Tibial artery (tissue), 4 donors: ENCODE data around the gene NLGN3.

ENCODE experiments used
- DNase-seq, 2 donors: peaks; one replicate each; pipeline ENCODE4 v3.0.0-alpha.2; 2019
- H3K27ac ChIP-seq, 2 donors: fragments of 200-600 bp; sonication (generic) in 1 of 2; 1 replicate in 1 of 2; 2 replicates in 1 of 2; pipeline ENCODE4 v1.5.1; 2018 to 2019; ENCODE audit warnings: mild to moderate bottlenecking in 1 of 2
- H3K27me3 ChIP-seq, 2 donors: fragments of 200-600 bp; sonication (generic) in 1 of 2; one replicate each; pipeline versions ENCODE4 v1.5.1 to v1.6.0; 2016 to 2019
- H3K36me3 ChIP-seq, 3 donors: fragments of 200-600 bp; sonication (generic) in 2 of 3; one replicate each; pipeline ENCODE4 v1.5.1; 2016 to 2019; ENCODE audit warnings: mild to moderate bottlenecking in 2 of 3
- H3K4me1 ChIP-seq, 4 donors: fragments of 200-600 bp; sonication (generic) in 2 of 4; 1 replicate in 3 of 4; 2 replicates in 1 of 4; pipeline ENCODE4 v1.5.1; 2016 to 2019
- H3K4me3 ChIP-seq, 2 donors: fragments of 200-600 bp; sonication (generic) in 1 of 2; 1 replicate in 1 of 2; 2 replicates in 1 of 2; pipeline ENCODE4 v1.5.1; 2018 to 2019; ENCODE audit warnings: mild to moderate bottlenecking in 2 of 2
- H3K9me3 ChIP-seq, 3 donors: fragments of 200-600 bp; sonication (generic) in 1 of 3; one replicate each; pipeline ENCODE4 v1.5.1; 2016 to 2019
- intact Hi-C: fragments of 100-400 bp; cut with DNase I; formaldehyde crosslinking; loops from one replicate; pipeline ENCODE4 v1.15.0; 2023; ENCODE audit warnings: low total_unique reads
- TF ChIP-seq, protein P1 (sequence below), 2 experiments: fragments of 200-600 bp in 1 of 2; fragments of 450-650 bp in 1 of 2; IDR thresholded peaks; one replicate each; pipeline ENCODE4 v1.5.1; 2017 to 2019; ENCODE audit warnings: antibody characterized with exemption in 2 of 2, mild to moderate bottlenecking in 1 of 2, moderate library complexity in 1 of 2

NLGN3 gene

DNA sequence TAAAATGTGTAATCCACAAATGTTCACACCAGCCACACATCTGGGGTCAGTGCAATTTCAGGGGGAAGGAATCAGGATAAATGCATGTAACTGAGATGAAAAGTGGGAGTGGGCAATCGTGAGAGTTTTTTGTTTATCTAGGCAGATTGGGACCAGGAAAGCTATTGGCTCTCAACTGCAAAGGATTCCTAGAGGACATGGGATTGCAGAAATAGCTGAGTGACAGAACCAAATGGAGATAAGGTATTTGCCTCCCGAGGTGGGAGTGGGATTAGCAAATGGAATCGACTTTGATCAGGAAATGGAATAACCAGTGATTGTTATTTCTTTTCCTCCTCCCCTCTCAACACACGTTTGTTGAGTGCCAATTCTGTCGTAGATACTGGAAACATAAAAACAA, 39.5 kb downstream of the NLGN3 start:
- TF ChIP-seq, protein P1, sequence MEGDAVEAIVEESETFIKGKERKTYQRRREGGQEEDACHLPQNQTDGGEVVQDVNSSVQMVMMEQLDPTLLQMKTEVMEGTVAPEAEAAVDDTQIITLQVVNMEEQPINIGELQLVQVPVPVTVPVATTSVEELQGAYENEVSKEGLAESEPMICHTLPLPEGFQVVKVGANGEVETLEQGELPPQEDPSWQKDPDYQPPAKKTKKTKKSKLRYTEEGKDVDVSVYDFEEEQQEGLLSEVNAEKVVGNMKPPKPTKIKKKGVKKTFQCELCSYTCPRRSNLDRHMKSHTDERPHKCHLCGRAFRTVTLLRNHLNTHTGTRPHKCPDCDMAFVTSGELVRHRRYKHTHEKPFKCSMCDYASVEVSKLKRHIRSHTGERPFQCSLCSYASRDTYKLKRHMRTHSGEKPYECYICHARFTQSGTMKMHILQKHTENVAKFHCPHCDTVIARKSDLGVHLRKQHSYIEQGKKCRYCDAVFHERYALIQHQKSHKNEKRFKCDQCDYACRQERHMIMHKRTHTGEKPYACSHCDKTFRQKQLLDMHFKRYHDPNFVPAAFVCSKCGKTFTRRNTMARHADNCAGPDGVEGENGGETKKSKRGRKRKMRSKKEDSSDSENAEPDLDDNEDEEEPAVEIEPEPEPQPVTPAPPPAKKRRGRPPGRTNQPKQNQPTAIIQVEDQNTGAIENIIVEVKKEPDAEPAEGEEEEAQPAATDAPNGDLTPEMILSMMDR (IDR thresholded peaks at IDR 0.05) = no peak
- no peak overlapping the region for H3K4me3 ChIP-seq
- intact Hi-C loops = no loop called here
- no peaks in the 10 kb centered on the region for H3K9me3 ChIP-seq
- no peak for DNase-seq
- no peaks in the 10 kb centered on the region for H3K36me3 ChIP-seq
- no peak overlapping the region for H3K27ac ChIP-seq
- H3K4me1 ChIP-seq = peaks cover 0 to 13% (median 2%) of the 10 kb centered on the region in 4 donors
- H3K27me3 ChIP-seq = no peaks in the 10 kb centered on the region

DNA sequence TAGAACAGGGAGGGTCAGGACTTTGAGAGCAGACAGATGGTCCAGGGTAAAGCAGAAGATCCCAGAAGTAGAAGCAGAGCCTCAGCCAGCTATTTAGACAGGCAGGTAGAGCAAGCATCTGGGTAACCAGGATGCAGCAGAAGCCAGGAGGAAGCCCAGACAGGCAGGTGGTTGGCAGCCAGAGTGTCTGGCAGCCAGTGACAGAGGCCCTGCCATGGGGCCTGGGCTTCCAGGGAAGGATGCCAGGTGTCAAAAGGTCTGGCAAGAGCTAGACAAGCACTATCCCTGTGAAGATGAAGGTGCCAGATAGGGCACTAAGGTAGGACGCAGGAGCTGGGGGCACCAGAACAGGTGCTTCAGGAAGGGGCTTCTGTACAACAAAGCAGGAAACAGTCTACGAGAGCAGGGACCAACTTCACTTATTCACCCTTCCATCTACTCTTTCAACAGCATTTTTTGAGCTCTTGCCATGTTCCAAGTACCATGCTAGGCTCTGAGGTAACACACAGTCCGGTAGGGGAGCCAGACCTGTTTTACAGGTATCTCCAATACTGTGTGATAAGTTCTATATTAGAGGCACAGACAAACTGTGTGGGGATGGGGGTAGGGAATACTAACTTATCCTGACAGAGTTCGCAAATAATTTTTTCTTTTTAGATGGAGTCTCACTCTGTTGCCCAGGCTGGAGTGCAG, 40.3 kb downstream of the NLGN3 start:
- DNase-seq = no peak
- Histone ChIP-seq H3K36me3 (no peaks in the 10 kb centered on the region), H3K4me1 (peaks cover 0 to 13% (median 2%) of the 10 kb centered on the region in 4 donors), H3K27ac (no peak overlapping the region), H3K4me3 (no peak overlapping the region), H3K27me3 (no peaks in the 10 kb centered on the region), H3K9me3 (no peaks in the 10 kb centered on the region)
- intact Hi-C loops = no loop called here
- TF ChIP-seq, protein P1 (IDR thresholded peaks at IDR 0.05) = no peak

DNA sequence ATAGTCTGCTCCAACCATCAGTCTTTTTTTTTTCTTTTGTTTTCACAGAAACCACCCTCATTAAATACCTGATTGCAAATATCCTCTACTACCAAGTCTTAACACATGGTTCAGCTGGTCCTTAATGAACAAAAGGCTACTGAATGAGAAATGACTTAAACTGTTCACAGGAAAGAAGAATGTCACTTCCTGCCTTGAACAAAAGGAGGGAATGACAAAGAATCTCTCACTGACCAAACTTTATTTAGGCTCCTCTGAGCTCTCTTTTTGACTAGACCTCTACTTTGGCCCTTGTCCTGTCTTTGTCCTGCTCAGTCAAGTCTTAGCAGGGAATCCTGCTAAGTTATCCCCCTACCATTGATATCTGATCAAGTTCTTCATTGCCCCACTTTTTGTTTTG, 46.6 kb downstream of the NLGN3 start:
- no peaks in the 10 kb centered on the region for H3K36me3 ChIP-seq
- no peaks in the 10 kb centered on the region for H3K4me1 ChIP-seq
- no peaks in the 10 kb centered on the region for H3K27me3 ChIP-seq
- H3K27ac ChIP-seq = no peak overlapping the region
- no peak overlapping the region for H3K4me3 ChIP-seq
- DNase-seq = no peak
- H3K9me3 ChIP-seq = no peaks in the 10 kb centered on the region
- intact Hi-C loops = no loop called here
- TF ChIP-seq, protein P1 (IDR thresholded peaks at IDR 0.05) = no peak

DNA sequence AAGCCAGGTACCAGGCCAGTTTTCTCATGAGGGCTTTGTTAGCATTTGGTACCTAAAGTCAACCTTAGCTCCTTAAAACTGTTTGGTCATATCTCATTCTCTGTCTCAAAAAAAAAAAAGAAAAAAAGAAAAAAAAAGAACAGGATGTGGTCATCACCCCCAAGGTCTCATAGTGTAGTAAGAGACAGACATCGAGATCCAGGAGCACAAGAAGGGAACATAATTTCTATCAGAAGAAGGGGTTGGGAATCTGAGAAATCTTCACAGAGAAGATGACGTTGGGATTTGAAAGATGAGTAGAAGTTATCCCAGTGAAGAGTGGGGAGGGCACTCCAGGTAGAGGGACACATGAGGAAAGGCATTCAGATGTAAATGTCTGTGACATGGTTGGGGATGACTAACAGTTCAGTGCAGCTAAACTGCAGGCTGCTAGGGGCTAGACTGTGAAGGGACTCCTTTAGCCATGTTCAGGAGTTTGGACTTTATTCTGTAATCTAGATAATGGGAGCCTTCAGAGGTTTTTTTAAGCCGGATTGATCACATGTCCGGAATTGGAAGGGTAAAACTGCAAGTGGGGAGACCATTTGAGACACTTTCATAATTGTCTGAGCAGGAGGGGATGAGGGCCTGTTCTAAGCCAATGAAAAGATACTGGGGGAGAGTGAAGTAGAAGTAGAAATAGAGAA, 51.5 kb downstream of the NLGN3 start:
- H3K9me3 ChIP-seq = no peaks in the 10 kb centered on the region
- H3K4me3 ChIP-seq = no peak overlapping the region
- intact Hi-C loops = no loop called here
- H3K27ac ChIP-seq = no peak overlapping the region
- no peak for DNase-seq
- TF ChIP-seq, protein P1 (IDR thresholded peaks at IDR 0.05) = no peak
- H3K36me3 ChIP-seq = no peaks in the 10 kb centered on the region
- H3K4me1 ChIP-seq = no peaks in the 10 kb centered on the region
- no peaks in the 10 kb centered on the region for H3K27me3 ChIP-seq

DNA sequence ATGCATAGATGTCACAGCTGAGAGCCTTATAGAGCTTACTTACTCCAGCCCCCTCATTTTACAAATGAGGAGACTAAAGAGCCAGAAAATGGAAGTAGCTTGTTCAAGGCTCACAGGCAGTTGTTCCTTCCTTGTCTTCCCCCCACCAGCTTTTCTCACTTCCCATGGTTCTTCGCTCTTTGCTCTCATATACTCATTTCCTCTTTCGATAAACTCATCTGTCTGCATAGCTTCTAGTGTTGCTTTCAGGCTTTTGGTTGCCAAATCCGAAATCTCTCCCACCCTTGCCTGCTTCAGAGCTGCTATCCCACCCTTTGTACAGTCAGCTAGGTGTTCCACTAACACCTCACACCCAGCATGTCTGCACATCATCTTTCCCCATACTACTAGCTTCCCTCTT, 53.4 kb downstream of the NLGN3 start:
- Histone ChIP-seq H3K27ac (no peak overlapping the region), H3K27me3 (no peaks in the 10 kb centered on the region), H3K9me3 (no peaks in the 10 kb centered on the region), H3K36me3 (no peaks in the 10 kb centered on the region), H3K4me3 (no peak overlapping the region), H3K4me1 (no peaks in the 10 kb centered on the region)
- intact Hi-C loops = no loop called here
- TF ChIP-seq, protein P1 (IDR thresholded peaks at IDR 0.05) = no peak
- no peak for DNase-seq
